ENCODE measurements around the gene MEGF6.

Gene MEGF6

GRCh38 chr1:3611170-3612019 is at the start of gene MEGF6:
Gene MEGF6, minus strand, starts transcription at chr1:3611508. Its CDS starts 240 bp downstream, at chr1:3611268.
- DNase-seq (ENCODE audit: low read depth), result no peak

- DNase-seq (ENCODE audit: low read depth), result no peak
Observed at GRCh38 chr1:3660704-3661103, 49.4 kb upstream of the MEGF6 start.

GRCh38 chr1:3659093-3659492 is 47.8 kb upstream of the MEGF6 start:
- no peak for DNase-seq (ENCODE audit: low read depth)

- no peak for DNase-seq (ENCODE audit: low read depth)
Observed at GRCh38 chr1:3658231-3658615, 46.9 kb upstream of the MEGF6 start.

GRCh38 chr1:3657578-3658230 is 46.4 kb upstream of the MEGF6 start:
- no peak for DNase-seq (ENCODE audit: low read depth)

GRCh38 chr1:3657096-3657475 is 45.8 kb upstream of the MEGF6 start:
- no peak for DNase-seq (ENCODE audit: low read depth)

- DNase-seq (ENCODE audit: low read depth), result no peak
Observed at GRCh38 chr1:3656450-3657095, 45.3 kb upstream of the MEGF6 start.

- DNase-seq (ENCODE audit: low read depth), result no peak
Observed at GRCh38 chr1:3654549-3655281, 43.4 kb upstream of the MEGF6 start.

GRCh38 chr1:3653286-3653618 is 41.9 kb upstream of the MEGF6 start:
- DNase-seq (ENCODE audit: low read depth), result no peak

- no peak for DNase-seq (ENCODE audit: low read depth)
Observed at GRCh38 chr1:3652548-3653285, 41.4 kb upstream of the MEGF6 start.

- DNase-seq (ENCODE audit: low read depth), result no peak
Observed at GRCh38 chr1:3651930-3652547, 40.7 kb upstream of the MEGF6 start, which contains the start of gene TP73. Gene TP73, plus strand, starts transcription at chr1:3652516. Its CDS starts 29,850 bp downstream, at chr1:3682366.

- no peak for DNase-seq (ENCODE audit: low read depth)
Observed at GRCh38 chr1:3651026-3651929, 40.0 kb upstream of the MEGF6 start.

GRCh38 chr1:3650248-3651025 is 39.1 kb upstream of the MEGF6 start:
- DNase-seq (ENCODE audit: low read depth), result no peak

GRCh38 chr1:3649342-3650247 is 38.3 kb upstream of the MEGF6 start, which contains the start of gene WRAP73:
Gene WRAP73, minus strand, starts transcription at chr1:3650103. Its CDS starts 104 bp downstream, at chr1:3649999.
- DNase-seq (ENCODE audit: low read depth), result peak; percentile 59

GRCh38 chr1:3646596-3646995 is 35.3 kb upstream of the MEGF6 start:
- no peak for DNase-seq (ENCODE audit: low read depth)

GRCh38 chr1:3645666-3646355 is 34.5 kb upstream of the MEGF6 start:
- no peak for DNase-seq (ENCODE audit: low read depth)

- no peak for DNase-seq (ENCODE audit: low read depth)
Observed at GRCh38 chr1:3645247-3645646, 33.9 kb upstream of the MEGF6 start.

GRCh38 chr1:3644273-3644672 is 33.0 kb upstream of the MEGF6 start:
- DNase-seq (ENCODE audit: low read depth), result no peak

Data from non-pigmented ciliary epithelial cell (primary cell).